ENCODE data around the gene REX1BD. TPM values are rescaled to one million over a fixed set of nuclear protein-coding genes. Genes with fewer than 3 reads are reported as not detected.

Gene REX1BD
- total RNA-seq, 1 donor from 2014 or later: 59.4 TPM

- Mint-ChIP-seq H3K36me3 (ENCODE audit: unreplicated experiment) (no peaks in the 10 kb centered on the region), H3K27ac (ENCODE audit: unreplicated experiment) (no peak overlapping the region), H3K4me1 (ENCODE audit: unreplicated experiment) (no peaks in the 10 kb centered on the region), H3K9me3 (ENCODE audit: unreplicated experiment) (no peaks in the 10 kb centered on the region), H3K4me3 (ENCODE audit: unreplicated experiment) (no peak overlapping the region), H3K27me3 (ENCODE audit: unreplicated experiment) (peaks cover 6% of the 10 kb centered on the region)
- no peak for TF ChIP-seq CTCF (IDR thresholded peaks at IDR 0.05)
- DNase-seq (ENCODE audit: extremely low spot score, unreplicated experiment): no peak
Measured at GRCh38 chr19:18626906-18627305, 38.3 kb downstream of the REX1BD start.

DNA sequence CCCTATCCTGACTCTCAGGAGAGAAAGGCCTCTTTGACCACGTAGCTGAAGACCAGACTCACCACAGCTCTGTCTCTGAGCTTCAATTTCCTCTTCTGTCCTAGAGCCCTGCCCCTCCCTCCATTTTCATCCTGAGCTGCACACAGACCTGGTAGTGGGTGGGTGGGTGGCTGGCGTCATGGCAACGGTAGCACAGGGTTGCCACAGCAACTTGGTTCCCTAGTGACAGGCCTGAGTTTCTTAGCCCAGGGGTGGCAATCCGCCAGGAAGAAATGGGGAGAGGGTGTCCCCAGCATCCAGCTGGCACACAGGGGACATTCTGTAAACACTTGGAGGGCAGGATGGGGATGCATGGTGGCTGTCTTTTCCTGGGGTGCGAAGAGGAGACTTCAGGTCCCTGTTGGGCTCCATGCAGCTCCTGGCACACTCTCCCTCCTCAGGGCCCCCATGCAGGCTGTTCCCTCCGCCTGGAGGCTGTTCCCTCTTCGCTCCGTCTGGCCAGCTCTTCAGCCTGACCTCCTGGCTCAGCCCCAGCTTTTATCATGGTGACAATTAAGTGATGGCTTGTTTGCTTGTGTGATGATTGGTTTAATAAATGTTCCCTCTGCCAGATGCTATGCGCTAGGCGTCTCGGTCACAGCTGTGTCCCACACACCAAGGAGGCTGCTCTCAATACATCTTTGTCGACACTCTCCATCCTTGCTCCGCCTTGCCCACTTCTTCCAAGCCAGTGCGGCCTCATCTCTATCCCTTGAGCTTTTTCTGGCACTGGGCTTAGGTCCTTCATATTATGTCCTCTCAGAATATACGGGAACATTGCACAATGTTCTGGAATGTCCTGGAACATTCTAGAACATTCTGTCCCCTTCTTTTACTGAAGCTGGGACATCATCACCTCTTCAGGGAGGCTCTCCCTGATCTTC, 40.8 kb downstream of the REX1BD start:
- Mint-ChIP-seq H3K9me3 (ENCODE audit: unreplicated experiment) (no peaks in the 10 kb centered on the region), H3K4me1 (ENCODE audit: unreplicated experiment) (no peaks in the 10 kb centered on the region), H3K4me3 (ENCODE audit: unreplicated experiment) (no peak overlapping the region), H3K36me3 (ENCODE audit: unreplicated experiment) (no peaks in the 10 kb centered on the region), H3K27ac (ENCODE audit: unreplicated experiment) (no peak overlapping the region), H3K27me3 (ENCODE audit: unreplicated experiment) (peaks cover 5% of the 10 kb centered on the region)
- TF ChIP-seq CTCF (IDR thresholded peaks at IDR 0.05): no peak
- DNase-seq (ENCODE audit: extremely low spot score, unreplicated experiment): no peak

GRCh38 chr19:18633321-18633720, 44.7 kb downstream of the REX1BD start:
- H3K27ac Mint-ChIP-seq (ENCODE audit: unreplicated experiment): no peak overlapping the region
- H3K4me3 Mint-ChIP-seq (ENCODE audit: unreplicated experiment): no peak overlapping the region
- no peak for DNase-seq (ENCODE audit: extremely low spot score, unreplicated experiment)
- H3K9me3 Mint-ChIP-seq (ENCODE audit: unreplicated experiment): no peaks in the 10 kb centered on the region
- TF ChIP-seq CTCF (IDR thresholded peaks at IDR 0.05): no peak
- H3K27me3 Mint-ChIP-seq (ENCODE audit: unreplicated experiment): peaks cover 8% of the 10 kb centered on the region
- H3K4me1 Mint-ChIP-seq (ENCODE audit: unreplicated experiment): peaks cover 10% of the 10 kb centered on the region
- H3K36me3 Mint-ChIP-seq (ENCODE audit: unreplicated experiment): no peaks in the 10 kb centered on the region

DNA sequence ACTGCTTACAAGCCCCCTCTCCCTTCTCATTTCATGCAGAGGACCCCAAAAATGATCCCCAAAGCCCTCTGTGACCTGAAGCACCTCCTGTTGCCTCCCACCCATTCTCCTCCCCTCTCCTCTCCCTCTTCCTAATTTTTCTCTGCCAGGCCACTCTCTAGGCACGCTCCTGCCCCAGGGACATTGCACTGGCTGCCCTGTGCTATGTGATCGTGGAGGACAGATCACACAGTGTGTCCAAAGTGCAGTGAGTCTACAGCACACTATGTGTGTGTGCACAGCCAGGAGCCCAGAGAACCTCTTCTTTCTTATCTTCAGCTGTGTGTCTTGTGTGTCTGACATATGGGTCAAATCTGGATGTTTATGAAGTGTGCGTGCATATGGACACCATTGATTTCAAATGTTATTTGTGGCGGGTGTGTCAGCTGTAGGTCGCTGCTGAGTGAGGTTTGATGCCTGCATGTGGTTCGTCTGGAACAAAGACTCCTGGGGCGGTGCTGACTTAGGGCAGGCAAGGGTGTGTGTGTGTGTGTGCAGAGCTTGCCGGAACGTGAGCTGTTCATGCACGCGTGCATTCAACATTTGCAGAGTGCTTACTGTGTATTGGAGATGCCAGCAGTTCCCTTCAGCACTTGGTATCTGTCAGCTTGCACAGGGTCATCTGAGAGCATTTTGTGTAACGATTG, 46.2 kb downstream of the REX1BD start:
- peaks cover 5% of the 10 kb centered on the region for H3K27me3 Mint-ChIP-seq (ENCODE audit: unreplicated experiment)
- H3K36me3 Mint-ChIP-seq (ENCODE audit: unreplicated experiment): no peaks in the 10 kb centered on the region
- H3K27ac Mint-ChIP-seq (ENCODE audit: unreplicated experiment): no peak overlapping the region
- H3K4me1 Mint-ChIP-seq (ENCODE audit: unreplicated experiment): peaks cover 13% of the 10 kb centered on the region
- no peak for DNase-seq (ENCODE audit: extremely low spot score, unreplicated experiment)
- no peaks in the 10 kb centered on the region for H3K9me3 Mint-ChIP-seq (ENCODE audit: unreplicated experiment)
- H3K4me3 Mint-ChIP-seq (ENCODE audit: unreplicated experiment): no peak overlapping the region
- no peak for TF ChIP-seq CTCF (IDR thresholded peaks at IDR 0.05)

DNA sequence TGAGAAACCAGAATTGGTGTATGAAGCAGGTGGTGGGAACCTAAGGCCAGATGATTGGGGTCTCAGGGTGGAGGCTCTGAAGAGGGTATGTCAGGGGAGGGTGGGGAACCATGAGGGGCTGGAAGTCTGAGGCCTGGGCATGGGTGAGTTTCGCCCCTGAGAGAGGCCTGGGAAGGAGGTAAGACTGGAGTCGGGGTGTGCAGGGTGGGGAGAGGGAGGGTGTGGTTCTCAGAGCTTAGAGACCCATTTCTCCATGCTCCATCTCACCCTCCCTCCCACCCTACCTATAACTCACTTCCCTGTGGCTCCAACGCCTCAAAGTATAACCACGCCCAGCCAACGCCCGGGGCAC, 47.2 kb downstream of the REX1BD start:
- H3K27me3 Mint-ChIP-seq (ENCODE audit: unreplicated experiment): peaks cover 5% of the 10 kb centered on the region
- no peaks in the 10 kb centered on the region for H3K9me3 Mint-ChIP-seq (ENCODE audit: unreplicated experiment)
- H3K4me1 Mint-ChIP-seq (ENCODE audit: unreplicated experiment): peaks cover 14% of the 10 kb centered on the region
- DNase-seq (ENCODE audit: extremely low spot score, unreplicated experiment): no peak
- TF ChIP-seq CTCF (IDR thresholded peaks at IDR 0.05): no peak
- no peak overlapping the region for H3K27ac Mint-ChIP-seq (ENCODE audit: unreplicated experiment)
- peak overlapping the region; percentile 82 for H3K4me3 Mint-ChIP-seq (ENCODE audit: unreplicated experiment)
- no peaks in the 10 kb centered on the region for H3K36me3 Mint-ChIP-seq (ENCODE audit: unreplicated experiment)
